GM03348 (cell line): ENCODE measurements around the gene CD1C.
"Not testable (repeated sequence)": the region's sequence is repeated elsewhere in the genome, so short reads cannot be mapped to it uniquely, and the experiment has no call there.

Experiments used
- DNase-seq: peaks from one replicate; pipeline ENCODE4 v3.0.0; 2012; ENCODE audit warnings: low spot score

CD1C gene

DNA sequence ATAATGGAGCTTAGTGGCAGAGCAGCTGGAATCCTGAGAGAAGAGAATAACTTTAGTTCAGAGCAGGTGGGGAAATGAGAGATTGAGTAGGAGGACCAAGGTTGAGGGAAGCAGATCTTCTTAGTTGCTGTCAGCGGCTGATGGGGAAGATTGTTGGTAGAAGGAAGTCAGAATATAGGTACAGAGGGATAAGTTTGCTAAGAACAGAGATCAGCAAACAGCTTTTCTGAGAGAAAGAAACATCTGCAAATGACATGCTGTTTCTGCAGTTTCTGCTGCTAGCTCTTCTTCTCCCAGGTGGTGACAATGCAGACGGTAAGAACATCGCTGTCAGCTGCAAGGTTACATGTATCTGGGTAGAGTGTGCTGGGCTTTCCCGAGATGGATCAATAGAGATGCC lies at the start of gene CD1C:
CD1C (plus strand) TSS at position 113 of the 400 bp plus-strand sequence; CDS start at position 255, 142 bp downstream.
- no peak for DNase-seq

DNA sequence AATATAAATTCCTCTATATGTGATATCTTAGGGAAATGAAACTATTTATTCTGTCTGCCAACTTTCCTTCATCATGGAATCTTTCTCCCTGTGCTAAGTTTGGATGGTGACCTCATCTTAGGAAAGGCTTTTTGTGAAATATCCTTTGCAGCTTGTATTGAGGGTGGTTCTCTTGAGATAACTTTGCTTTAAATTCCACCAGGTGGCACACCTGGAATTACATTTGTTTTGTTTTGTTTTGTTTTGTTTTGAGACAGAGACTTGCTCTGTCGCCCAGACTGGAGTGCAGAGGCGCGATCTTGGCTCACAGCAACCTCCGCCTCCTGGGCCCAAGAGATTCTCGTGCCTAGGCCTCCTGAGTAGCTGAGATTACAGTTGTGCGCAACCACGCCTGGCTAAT lies 43.1 kb upstream of the CD1C start:
- DNase-seq, result no peak

DNA sequence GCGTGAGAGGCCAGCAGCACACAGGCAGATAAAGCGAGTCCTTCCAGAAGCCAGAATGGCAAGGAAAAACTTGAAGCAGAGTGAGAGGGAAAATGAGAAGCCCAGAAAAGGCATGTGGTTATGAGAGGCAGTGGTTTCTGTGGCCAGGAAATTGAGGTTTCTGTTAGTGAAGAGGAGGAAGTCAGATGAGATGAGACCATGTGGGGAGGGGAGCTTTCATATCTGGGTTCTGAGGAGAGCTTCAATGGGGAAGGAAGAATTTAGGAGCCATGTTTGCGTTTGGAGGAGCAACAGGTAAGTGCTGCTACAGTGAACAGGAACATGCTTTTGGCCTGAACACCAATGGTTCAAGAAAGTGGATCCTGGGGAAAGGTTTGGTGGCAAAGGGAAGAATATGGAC lies 41.6 kb upstream of the CD1C start:
- no peak for DNase-seq

DNA sequence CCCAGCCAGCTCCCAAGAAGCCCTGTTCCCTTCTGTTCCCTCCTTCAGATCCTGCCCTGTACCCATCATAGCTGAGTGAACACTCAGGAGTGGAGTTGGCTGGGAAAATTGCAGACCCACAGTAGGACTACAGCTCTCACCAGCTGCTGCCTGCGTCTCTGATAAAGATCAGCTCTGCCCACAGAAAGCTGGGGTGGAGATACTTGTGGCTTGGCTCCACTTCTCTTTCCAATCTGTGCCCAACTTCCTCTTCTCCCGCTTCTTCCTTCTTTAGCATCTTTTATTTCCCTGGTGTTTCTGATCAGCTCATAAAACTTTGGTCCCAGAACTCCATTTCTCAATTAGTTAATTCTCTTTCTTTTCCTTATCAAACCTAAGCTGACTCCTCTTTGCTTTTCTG lies 41.0 kb upstream of the CD1C start:
- DNase-seq, result no peak

DNA sequence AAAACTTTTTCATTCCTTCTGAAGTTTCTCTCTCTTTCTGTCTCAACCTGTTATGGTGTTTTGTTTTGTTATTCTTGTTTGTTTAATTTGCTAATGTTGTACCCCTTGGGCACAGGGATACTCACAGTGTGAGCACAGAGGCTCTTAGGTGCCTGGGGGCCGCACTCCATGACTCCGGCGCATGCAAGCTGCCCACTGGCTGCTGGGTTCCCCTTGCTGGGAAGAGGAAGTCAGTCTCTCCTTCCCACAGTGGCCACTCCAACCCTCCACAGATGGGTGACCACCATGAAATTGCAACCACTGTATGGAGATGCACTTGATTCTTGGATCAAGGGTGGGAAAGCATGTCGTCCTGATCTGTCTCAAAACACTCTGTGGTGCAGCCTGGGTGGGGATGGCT lies 40.1 kb upstream of the CD1C start:
- no peak for DNase-seq

DNA sequence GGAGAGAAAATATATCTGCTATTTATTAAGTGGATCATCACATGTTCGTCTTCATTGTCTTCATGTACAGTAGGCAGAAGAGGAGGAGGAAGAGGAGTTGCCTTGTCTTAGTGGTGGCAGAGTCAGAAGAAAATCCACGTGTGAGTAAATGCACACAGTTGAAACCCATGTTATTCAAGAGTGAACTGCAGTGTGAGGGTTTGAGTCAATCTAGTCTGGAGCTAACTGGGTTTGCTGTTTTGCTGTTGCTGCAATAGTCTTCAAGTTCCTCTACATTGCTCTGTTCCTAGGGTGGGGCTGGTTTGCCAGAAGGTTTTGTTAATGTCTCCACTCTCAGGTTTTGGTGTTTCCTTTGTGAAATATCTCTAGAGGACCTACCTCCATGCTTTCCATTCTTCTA lies 38.6 kb upstream of the CD1C start:
- no peak for DNase-seq

DNA sequence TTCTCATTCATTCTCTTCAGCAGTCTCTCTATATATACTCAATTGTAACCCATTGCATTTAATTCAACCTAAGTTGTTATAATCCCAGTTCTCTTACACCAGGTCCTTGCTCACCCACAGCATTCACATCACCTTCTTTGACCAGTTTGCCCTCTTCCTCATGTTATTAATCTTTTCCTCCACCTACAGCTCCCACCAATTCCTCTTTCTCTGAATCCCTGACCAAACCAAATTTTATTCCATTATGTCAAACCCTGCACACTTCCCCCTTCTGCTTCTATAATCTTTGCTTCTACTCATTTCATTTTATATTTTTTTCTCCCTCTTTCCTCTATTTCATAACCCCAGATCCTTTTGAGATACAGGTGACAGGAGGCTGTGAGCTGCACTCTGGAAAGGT lies 34.1 kb upstream of the CD1C start:
- DNase-seq, result no peak

DNA sequence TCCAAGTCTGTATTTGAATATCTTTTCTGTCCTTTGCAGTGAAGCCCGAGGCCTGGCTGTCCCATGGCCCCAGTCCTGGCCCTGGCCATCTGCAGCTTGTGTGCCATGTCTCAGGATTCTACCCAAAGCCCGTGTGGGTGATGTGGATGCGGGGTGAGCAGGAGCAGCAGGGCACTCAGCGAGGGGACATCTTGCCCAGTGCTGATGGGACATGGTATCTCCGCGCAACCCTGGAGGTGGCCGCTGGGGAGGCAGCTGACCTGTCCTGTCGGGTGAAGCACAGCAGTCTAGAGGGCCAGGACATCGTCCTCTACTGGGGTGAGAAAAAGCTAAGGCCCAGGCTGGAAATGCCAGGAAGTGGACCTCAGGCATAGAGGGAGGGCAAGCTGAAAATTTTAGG lies 33.0 kb upstream of the CD1C start:
- DNase-seq, result not testable (repeated sequence)

DNA sequence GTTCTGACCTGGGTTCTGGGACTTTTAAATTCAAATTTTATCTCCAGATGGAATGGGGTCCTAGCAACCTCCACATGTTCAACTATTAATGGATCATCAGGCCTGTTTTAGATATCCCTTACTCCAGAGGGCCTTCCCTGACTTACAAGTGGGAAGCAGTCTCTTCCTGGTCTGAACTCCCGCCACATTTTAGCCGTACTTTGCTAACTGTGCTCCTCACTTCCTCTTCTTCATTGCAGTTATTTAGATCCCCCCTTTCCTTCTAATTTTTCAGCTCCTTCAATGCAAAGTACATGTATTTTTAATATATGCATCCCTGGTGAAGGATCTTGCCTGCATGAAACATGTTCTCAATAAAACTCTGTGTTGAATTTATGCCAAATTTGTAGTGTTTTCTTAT lies 31.8 kb upstream of the CD1C start:
- DNase-seq, result no peak

DNA sequence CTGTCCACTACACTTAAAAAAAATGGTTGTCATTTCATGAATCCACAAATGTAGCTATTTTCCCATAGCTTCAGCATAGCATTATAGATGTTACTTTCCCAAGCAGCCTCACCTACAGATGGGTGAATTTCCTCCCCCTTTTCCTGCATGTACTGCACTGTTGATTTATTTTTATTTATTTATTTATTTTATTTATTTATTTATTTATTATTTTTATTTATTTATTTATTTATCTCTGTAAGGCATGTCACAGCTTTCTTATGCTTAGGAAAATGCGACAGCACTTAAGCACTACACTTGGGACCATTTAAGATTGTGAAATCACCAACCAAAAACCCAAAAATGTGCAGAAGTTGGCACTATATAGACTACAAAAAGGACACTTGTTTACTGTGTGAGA lies 30.6 kb upstream of the CD1C start:
- no peak for DNase-seq

DNA sequence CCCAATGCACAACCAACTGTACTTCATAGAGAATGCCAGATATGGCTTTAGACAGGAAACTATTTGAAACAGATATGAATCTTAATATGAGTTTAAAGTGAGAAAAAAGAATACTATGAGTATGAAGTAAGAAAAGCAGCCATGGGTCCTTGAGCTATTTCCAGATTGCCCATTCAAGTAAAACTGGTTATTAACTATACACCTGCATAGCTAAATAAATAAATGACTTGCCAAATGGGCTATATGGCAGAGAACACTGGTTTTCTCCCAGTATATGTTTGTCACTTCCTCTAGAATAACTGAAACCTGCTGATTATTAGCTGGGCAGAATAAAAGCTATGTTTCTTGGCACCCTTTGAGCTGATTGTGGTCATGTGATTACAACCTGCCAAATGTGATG lies 17.0 kb upstream of the CD1C start:
- no peak for DNase-seq

DNA sequence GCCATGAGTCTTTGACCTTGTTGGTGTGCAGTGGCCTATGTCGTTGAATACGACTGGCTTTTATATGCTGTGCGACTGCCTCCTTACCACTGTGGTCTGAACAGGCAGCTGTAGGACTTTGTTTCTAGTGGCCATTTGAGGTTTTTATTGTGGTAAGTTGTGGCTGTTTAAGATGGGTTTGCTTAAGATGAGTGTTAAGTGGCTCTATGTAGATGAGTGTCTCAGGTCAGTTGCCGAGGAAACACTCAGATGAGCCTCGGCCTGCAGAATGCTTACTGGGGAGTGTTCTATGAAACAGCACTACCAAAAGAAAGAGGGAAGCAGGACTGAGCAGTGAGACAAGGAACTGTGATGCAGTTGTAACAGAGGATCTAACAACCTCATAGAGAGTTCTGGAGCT lies 14.9 kb upstream of the CD1C start:
- DNase-seq, result no peak

DNA sequence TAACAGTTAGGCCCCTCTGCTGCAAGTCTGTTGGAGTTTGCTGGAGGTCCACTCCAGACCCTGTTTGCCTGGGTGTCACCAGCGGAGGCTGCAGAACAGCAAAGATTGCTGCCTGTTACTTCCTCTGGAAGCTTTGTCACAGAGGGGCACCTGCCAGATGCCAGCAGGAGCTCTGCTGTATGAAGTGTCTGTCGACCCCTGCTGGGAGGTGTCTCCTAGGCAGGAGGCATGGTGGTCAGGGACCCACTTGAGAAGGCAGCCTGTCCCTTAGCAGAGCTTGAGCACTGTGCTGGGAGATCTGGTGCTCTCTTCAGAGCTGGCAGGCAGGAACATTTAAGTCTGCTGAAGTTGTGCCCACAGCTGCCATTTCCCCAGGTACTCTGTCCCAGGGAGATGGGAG lies 7.3 kb upstream of the CD1C start:
- not testable (repeated sequence) for DNase-seq

DNA sequence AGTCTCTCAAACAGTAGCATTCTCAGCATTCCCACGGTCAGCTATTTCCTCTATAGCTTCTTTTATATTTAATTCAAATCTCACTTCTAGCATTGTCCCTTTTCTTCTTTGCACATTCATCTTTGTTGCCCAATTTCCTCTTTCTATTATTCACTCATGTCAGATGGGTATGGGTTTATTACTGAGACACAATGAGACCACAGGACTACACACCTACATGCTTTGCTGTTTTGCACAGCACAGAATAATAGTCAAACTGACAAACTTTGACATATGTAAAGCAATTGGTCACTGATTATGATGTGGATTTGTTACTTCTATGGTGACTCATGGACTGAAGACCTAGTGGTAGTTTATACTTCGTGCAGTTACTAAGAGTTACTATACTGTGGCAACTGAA lies 5.8 kb upstream of the CD1C start:
- no peak for DNase-seq

DNA sequence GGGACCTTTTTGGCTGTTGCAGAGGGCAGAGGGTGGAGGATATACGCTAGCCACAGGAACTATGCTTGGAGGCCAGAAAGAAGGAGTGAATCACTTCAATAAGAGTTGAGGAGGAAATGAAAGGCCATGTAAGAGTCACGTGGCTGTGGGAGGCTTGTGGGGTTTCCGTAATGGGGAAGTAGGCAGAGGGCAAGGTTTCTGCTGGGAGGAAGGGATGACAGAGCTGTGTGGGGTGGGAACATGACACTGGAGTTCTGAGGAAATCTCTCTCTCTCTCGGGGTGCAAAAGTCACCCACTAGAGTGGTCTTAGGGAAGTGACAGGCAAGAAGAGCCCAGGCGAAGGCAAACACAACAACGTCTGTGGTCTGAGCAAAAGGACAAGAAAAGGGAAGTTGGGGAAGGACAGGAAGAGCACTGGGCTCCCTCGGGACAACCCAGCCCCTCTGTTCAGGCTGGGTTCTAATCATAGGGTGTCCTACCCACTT lies 3.9 kb upstream of the CD1C start:
- no peak for DNase-seq

DNA sequence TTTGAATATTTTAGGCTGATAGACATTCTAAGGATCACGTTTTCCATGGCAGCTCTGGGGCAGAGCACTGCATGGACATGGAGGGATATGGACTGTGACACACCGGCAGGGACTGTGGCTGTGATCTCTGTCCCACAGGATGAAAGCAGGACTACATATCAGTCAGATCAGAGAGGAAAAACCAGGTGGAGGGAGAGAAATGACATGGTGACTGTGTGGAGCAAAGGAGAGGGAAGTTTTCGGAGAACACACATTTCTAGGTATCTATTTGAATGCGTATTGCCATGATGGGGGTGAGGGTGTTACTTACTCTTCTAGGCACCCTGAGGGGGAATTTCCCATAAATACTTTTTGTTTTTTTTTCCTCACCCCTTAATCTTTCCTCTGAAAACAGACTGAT lies 3.2 kb upstream of the CD1C start:
- DNase-seq, result no peak

DNA sequence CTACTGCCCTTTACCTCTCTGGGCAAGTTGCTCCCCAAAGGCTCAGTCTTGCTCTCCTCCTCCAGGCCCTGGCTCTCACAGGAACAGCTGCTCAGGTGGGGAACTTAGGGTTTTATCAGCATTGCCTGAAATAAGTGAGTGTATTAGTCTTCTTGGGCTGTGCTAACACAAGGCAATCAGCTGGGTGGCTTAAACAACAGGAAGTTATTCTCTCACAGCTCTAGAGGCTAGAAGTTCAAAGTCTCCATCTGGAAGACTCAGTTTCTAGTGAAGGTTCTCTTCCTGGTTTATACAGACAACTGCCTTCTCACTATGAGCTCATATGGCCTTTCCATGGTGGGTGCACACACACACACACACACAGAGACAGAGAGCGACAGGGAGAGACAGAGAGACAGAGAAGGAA lies 2.8 kb upstream of the CD1C start:
- DNase-seq, result no peak

DNA sequence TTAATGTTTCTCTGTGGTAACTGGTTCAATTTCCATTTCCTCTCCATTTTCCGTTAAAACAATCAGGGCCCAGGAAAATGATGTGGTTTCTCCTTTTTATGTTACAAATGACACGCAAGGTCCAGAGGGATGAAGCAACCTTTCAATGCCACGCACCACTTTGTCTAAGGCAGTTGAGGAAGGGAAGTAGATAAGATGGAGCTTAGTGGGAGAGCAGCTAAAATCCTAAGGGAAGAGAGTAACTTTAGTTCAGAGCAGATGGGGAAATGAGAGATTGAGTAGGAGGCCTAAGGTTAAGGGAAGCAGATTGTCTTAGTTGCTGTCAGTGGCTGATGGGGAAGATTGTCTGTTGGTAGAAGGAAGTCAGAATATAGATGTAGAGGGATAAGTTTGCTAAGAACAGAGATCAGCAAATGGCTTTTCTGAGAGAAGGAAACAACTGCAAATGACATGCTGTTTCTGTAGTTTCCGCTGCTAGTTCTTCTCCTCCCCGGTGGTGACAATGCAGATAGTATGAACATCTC lies 660 bp downstream of the CD1C start:
- no peak for DNase-seq

DNA sequence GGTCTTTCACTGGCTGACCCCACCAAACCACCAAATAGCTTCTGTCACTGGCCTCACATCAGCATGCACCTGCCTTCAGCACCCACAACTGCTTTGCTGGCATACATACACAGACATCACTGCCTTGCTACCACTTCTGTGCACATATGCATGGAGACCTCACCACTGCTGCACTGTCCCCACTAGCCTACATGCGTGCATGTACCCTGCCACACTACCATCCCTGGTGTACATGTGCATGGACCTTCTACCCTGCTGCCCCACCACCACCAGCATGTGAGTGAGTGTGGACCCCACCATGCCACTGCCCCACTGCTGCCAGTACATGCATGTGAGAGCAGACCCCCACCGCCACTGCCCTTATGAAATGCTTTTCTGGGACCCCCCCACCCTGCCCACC lies 6.1 kb downstream of the CD1C start:
- no peak for DNase-seq

DNA sequence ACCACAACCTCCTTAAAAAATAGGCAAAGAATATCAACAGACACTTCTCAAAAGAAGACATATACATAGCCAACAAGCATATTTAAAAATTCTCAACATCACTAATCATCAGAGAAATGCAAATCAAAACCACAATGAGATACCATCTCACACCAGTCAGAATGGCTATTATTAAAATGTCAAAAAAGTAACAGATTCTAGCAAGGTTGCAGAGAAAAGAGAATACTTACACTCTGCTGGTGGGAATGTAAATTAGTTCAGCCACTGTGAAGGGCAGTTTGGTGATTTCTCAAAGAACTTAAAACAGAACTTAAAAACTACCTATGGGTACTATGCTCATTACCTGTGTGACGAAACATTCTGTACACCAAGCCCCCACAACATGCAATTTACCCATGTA lies 20.9 kb downstream of the CD1C start:
- DNase-seq, result no peak

DNA sequence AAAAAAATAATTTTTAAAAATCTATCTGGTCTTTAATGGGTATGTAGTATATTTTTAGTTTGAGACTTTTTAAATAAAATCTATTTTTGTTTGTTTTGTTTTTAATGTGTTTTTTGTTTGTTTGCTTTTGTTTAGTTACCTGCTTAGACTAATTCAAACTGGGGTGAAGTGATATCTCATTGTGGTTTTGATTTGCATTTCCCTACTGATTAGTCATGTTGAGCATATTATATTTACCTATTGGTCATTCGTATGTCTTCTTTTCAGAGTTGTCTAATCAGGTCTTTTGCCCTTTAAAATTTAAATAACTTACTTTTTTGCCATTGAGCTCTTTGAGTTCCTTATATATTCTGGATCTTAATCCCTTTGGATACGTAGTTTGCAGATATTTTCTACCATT lies 21.3 kb downstream of the CD1C start:
- DNase-seq, result no peak

DNA sequence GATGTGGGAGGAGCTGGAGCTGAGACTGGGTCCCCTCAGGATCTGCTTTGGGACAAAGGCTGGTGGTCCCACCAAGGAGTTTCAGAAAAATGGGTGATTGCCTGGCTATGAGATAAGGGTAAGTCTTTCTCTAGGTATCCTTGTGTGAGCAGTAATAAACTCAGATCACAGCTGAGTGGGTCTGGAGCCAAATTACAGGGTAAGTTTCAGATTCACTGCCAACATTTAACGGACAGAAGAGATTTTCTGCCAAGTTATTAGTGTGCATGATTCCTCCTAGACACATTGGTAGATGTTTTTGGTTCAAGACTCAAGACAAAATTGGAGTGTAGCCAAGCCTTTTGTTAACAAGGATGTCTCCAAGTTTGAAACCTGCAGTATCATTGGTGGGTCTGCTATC lies 34.1 kb downstream of the CD1C start:
- DNase-seq, result no peak

DNA sequence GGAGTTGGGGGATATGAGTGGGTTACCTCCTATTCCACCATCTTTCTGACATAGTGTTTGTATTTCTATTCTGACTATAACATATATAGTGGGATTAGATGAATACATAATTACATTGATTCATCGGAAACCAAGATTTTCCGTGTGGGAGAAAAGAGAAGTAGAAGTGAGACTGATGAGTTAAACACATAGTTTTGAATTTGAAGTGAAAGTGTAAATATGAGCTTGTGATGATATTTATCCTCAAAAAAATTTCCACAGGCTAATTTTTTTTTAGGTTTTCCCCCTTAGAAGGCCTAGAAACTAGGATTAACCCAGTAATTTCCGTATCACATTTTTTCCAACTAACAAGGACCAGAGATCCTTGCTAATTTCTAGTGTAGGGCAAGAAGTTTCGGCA lies 34.7 kb downstream of the CD1C start:
- DNase-seq, result no peak

DNA sequence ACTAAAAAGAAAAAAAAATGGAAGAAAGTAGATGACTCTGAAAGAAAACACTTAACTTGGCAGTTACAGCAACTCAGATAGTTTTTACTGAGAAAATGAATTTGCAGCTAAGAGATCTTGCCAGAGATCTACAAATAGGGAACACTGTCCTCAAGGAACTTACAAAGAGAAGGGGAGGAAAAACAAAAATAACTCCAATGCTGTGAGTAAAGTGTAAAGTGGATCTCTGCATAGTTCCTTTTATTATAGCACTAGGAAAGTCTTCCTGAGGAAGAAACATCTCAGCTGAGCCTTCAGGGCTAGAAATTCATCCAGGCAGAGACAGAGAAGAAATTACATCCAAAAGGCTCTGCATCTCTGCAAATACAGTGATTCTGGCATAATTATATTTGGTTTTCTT lies 37.8 kb downstream of the CD1C start:
- no peak for DNase-seq

DNA sequence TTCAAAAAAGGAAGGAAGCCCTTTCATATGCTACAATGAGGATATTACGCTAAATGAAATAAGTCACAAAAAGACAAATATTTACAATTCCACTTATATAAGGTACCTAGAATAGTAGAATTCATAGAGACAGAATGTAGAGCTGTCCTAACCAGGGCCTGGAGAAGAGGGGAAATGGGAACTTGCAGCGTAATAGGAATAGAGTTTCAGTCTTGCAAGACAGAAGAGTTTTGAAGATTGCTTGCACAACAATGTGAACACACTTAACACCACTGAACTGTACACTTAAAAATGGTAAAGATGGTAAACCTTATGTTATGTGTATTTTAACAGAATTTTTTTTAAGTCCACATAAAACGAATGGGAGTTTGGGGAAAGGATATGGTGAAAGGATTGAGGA lies 38.7 kb downstream of the CD1C start:
- no peak for DNase-seq
